Measurements from ENCODE around the gene CFAP74.
"Not testable (repeated sequence)": the region's sequence is repeated elsewhere in the genome, so short reads cannot be mapped to it uniquely, and the experiment has no call there.

CFAP74 gene

GRCh38 chr1:1893997-1894353 is 109.6 kb downstream of the CFAP74 start:
- no peak for DNase-seq (ENCODE audit: low read depth)

- DNase-seq (ENCODE audit: low read depth), result no peak
Measured at GRCh38 chr1:1893291-1893985, 110.1 kb downstream of the CFAP74 start.

- no peak for DNase-seq (ENCODE audit: low read depth)
Measured at GRCh38 chr1:1892763-1893120, 110.8 kb downstream of the CFAP74 start.

GRCh38 chr1:1892079-1892762 is 111.4 kb downstream of the CFAP74 start:
- DNase-seq (ENCODE audit: low read depth), result no peak

- DNase-seq (ENCODE audit: low read depth), result peak; percentile 74
Measured at GRCh38 chr1:1891349-1892078, 112.1 kb downstream of the CFAP74 start.

- DNase-seq (ENCODE audit: low read depth), result peak; percentile 80
Measured at GRCh38 chr1:1890506-1891348, 112.9 kb downstream of the CFAP74 start, which contains the start of gene GNB1. Gene GNB1, minus strand, starts transcription at chr1:1891087. Its CDS starts 65,634 bp downstream, at chr1:1825453.

- DNase-seq (ENCODE audit: low read depth), result no peak
Measured at GRCh38 chr1:1889847-1890505, 113.6 kb downstream of the CFAP74 start.

GRCh38 chr1:1889090-1889750 is 114.4 kb downstream of the CFAP74 start:
- DNase-seq (ENCODE audit: low read depth), result no peak

GRCh38 chr1:1883890-1884289 is 119.7 kb downstream of the CFAP74 start:
- not testable (repeated sequence) for DNase-seq (ENCODE audit: low read depth)

- DNase-seq (ENCODE audit: low read depth), result no peak
Measured at GRCh38 chr1:1883092-1883873, 120.3 kb downstream of the CFAP74 start.

GRCh38 chr1:1881727-1882126 is 121.9 kb downstream of the CFAP74 start:
- no peak for DNase-seq (ENCODE audit: low read depth)

GRCh38 chr1:1880617-1881312 is 122.8 kb downstream of the CFAP74 start:
- DNase-seq (ENCODE audit: low read depth), result no peak

GRCh38 chr1:1879942-1880341 is 123.6 kb downstream of the CFAP74 start:
- DNase-seq (ENCODE audit: low read depth), result no peak

GRCh38 chr1:1877865-1878436 is 125.6 kb downstream of the CFAP74 start:
- no peak for DNase-seq (ENCODE audit: low read depth)

- DNase-seq (ENCODE audit: low read depth), result no peak
Measured at GRCh38 chr1:1876335-1876930, 127.2 kb downstream of the CFAP74 start.

GRCh38 chr1:1875932-1876331 is 127.7 kb downstream of the CFAP74 start:
- no peak for DNase-seq (ENCODE audit: low read depth)

- DNase-seq (ENCODE audit: low read depth), result no peak
Measured at GRCh38 chr1:1874901-1875300, 128.7 kb downstream of the CFAP74 start.

GRCh38 chr1:1873186-1873585 is 130.4 kb downstream of the CFAP74 start:
- DNase-seq (ENCODE audit: low read depth), result no peak

Data from activated T-cell treated with anti-CD3 and anti-CD28 coated beads for 1 hour (primary cell).